Central memory CD8-positive, alpha-beta T cell (primary cell): ENCODE measurements around the gene IBA57.

Experiments used
- ATAC-seq: fragments of 150-1000 bp; cut with Tn5 transposase; replicated peaks from 2 replicates; pipeline ENCODE4 v1.10.0; 2022; ENCODE audit warnings: mild to moderate bottlenecking, moderate FRiP score, moderate number of reproducible peaks; ENCODE audit not compliant: poor library complexity, severe bottlenecking; ENCODE audit errors: extremely low read depth
- DNase-seq, 2 donors: peaks; one replicate each; pipeline ENCODE4 v3.0.0; 2021; ENCODE audit warnings: low spot score in 2 of 2
- H3K27ac Mint-ChIP-seq: one replicate; pipeline ENCODE4 v1.8.0; 2022; ENCODE audit warnings: low read depth, mild to moderate bottlenecking, moderate library complexity, mixed read lengths
- H3K27me3 Mint-ChIP-seq: one replicate; pipeline ENCODE4 v1.8.0; 2022; ENCODE audit warnings: mixed read lengths
- H3K36me3 Mint-ChIP-seq: one replicate; pipeline ENCODE4 v1.8.0; 2022; ENCODE audit warnings: mild to moderate bottlenecking, moderate library complexity, mixed read lengths; ENCODE audit not compliant: insufficient read depth
- H3K4me1 Mint-ChIP-seq: one replicate; pipeline ENCODE4 v1.8.0; 2022; ENCODE audit warnings: mixed read lengths
- H3K4me3 Mint-ChIP-seq: one replicate; pipeline ENCODE4 v1.8.0; 2022; ENCODE audit warnings: mild to moderate bottlenecking, moderate library complexity, mixed read lengths
- H3K9me3 Mint-ChIP-seq: one replicate; pipeline ENCODE4 v1.8.0; 2022; ENCODE audit warnings: mixed read lengths

The IBA57 gene

GRCh38 chr1:228147151-228147693, 18.4 kb upstream of the IBA57 start:
- Mint-ChIP-seq H3K36me3 (peaks cover 32% of the 10 kb centered on the region), H3K4me3 (peak overlapping the region; percentile 23), H3K27me3 (no peaks in the 10 kb centered on the region), H3K27ac (no peak overlapping the region), H3K9me3 (no peaks in the 10 kb centered on the region), H3K4me1 (peaks cover 28% of the 10 kb centered on the region)
- ATAC-seq: no peak
- DNase-seq: no peak

GRCh38 chr1:228147768-228148167, 17.8 kb upstream of the IBA57 start:
- Mint-ChIP-seq H3K4me3 (peak overlapping the region; percentile 23), H3K9me3 (no peaks in the 10 kb centered on the region), H3K27me3 (no peaks in the 10 kb centered on the region), H3K27ac (no peak overlapping the region), H3K36me3 (peaks cover 35% of the 10 kb centered on the region), H3K4me1 (peaks cover 26% of the 10 kb centered on the region)
- no peak for DNase-seq
- ATAC-seq: no peak

GRCh38 chr1:228148196-228148861, 17.3 kb upstream of the IBA57 start:
- H3K9me3 Mint-ChIP-seq: no peaks in the 10 kb centered on the region

DNA sequence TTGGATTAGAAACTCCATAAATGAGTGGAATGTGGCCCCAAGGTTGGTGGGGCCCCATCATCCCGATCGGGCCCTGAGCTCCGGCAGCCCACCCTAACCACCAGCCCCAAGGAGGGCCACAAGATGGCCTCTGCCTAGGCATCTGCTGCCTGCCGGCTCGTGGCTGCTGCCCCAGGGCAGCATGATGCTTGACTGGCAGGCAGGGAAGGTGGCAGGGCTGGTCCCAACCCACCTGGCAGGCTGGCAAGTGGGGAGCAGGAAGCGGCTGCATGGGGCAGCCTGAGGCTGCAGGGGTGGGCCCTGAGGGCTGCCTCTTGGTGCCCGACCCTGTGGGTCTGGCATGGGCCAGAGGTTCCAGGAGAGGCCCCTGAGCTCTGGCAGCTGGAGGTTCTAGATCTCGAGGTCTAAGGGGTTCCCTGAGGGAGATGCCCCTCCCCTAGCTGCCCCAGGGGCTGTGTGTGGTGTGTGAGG, 16.6 kb upstream of the IBA57 start:
- no peak for ATAC-seq
- Mint-ChIP-seq H3K4me3 (no peak overlapping the region), H3K36me3 (peaks cover 30% of the 10 kb centered on the region), H3K4me1 (peaks cover 17% of the 10 kb centered on the region), H3K27ac (no peak overlapping the region), H3K9me3 (no peaks in the 10 kb centered on the region), H3K27me3 (no peaks in the 10 kb centered on the region)
- no peak for DNase-seq

More at GRCh38 chr1:228148196-228148861, 17.3 kb upstream of the IBA57 start:
- no peak overlapping the region for H3K27ac Mint-ChIP-seq
- H3K4me1 Mint-ChIP-seq: peaks cover 23% of the 10 kb centered on the region
- H3K36me3 Mint-ChIP-seq: peaks cover 32% of the 10 kb centered on the region
- DNase-seq: no peak
- H3K27me3 Mint-ChIP-seq: no peaks in the 10 kb centered on the region
- no peak for ATAC-seq
- H3K4me3 Mint-ChIP-seq: no peak overlapping the region

GRCh38 chr1:228149406-228150119, 16.0 kb upstream of the IBA57 start, which contains the start of gene GJC2:
Gene GJC2 (plus strand): TSS chr1:228149930. CDS start chr1:228157759, 7,829 bp downstream.
- H3K4me3 Mint-ChIP-seq: no peak within 1 kb of the TSS
- DNase-seq (no peak), ATAC-seq (no peak)
- peaks cover 11% of the 10 kb centered on the region for H3K4me1 Mint-ChIP-seq
- H3K9me3 Mint-ChIP-seq: no peaks in the 10 kb centered on the region
- no peaks in the 10 kb centered on the region for H3K27me3 Mint-ChIP-seq
- peaks cover 32% of the 10 kb centered on the region for H3K36me3 Mint-ChIP-seq
- H3K27ac Mint-ChIP-seq: peak within 1 kb of the TSS; percentile 22

DNA sequence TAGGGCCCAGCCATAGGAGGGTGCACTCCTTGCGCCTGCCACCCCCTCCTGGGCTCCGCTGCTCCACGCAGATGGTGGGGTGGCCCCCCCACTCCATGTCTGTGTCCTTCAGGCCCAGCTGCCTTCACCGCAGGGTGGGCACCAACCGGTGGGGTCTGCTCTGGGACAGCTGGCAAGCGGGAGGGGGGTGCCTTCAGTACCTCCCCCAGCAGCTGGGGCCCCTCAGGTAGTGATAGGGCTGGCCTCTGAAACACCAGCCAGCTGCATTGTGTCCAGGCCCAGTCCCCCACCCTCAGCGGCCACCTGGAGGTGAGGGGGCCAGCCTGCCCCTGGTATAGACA, 15.5 kb upstream of the IBA57 start:
- Mint-ChIP-seq H3K27me3 (no peaks in the 10 kb centered on the region), H3K4me3 (no peak overlapping the region), H3K9me3 (no peaks in the 10 kb centered on the region), H3K36me3 (peaks cover 29% of the 10 kb centered on the region), H3K4me1 (peaks cover 6% of the 10 kb centered on the region), H3K27ac (peak overlapping the region; percentile 22)
- no peak for ATAC-seq
- no peak for DNase-seq

- no peaks in the 10 kb centered on the region for H3K27me3 Mint-ChIP-seq
Measured at GRCh38 chr1:228150461-228151179, 15.0 kb upstream of the IBA57 start.

GRCh38 chr1:228151180-228151925, 14.3 kb upstream of the IBA57 start:
- Mint-ChIP-seq H3K9me3 (no peaks in the 10 kb centered on the region), H3K4me3 (no peak overlapping the region), H3K27ac (peak overlapping the region; percentile 85), H3K36me3 (peaks cover 29% of the 10 kb centered on the region), H3K27me3 (no peaks in the 10 kb centered on the region), H3K4me1 (peaks cover 6% of the 10 kb centered on the region)
- no peak for DNase-seq
- ATAC-seq: no peak

More at GRCh38 chr1:228150461-228151179, 15.0 kb upstream of the IBA57 start:
- Mint-ChIP-seq H3K4me3 (no peak overlapping the region), H3K36me3 (peaks cover 29% of the 10 kb centered on the region), H3K27ac (peak overlapping the region; percentile 22), H3K9me3 (no peaks in the 10 kb centered on the region), H3K4me1 (peaks cover 6% of the 10 kb centered on the region)
- DNase-seq: no peak
- ATAC-seq: no peak

GRCh38 chr1:228152097-228152917, 13.3 kb upstream of the IBA57 start:
- Mint-ChIP-seq H3K9me3 (no peaks in the 10 kb centered on the region), H3K4me1 (peaks cover 6% of the 10 kb centered on the region), H3K27me3 (no peaks in the 10 kb centered on the region), H3K27ac (peak overlapping the region; percentile 85), H3K4me3 (no peak overlapping the region), H3K36me3 (peaks cover 30% of the 10 kb centered on the region)
- DNase-seq (no peak), ATAC-seq (no peak)

GRCh38 chr1:228152918-228153258, 12.7 kb upstream of the IBA57 start:
- H3K4me1 Mint-ChIP-seq: peaks cover 6% of the 10 kb centered on the region
- H3K36me3 Mint-ChIP-seq: peaks cover 30% of the 10 kb centered on the region
- H3K4me3 Mint-ChIP-seq: no peak overlapping the region
- no peak for DNase-seq
- no peak for ATAC-seq
- no peaks in the 10 kb centered on the region for H3K9me3 Mint-ChIP-seq
- H3K27me3 Mint-ChIP-seq: no peaks in the 10 kb centered on the region
- H3K27ac Mint-ChIP-seq: peak overlapping the region; percentile 85

GRCh38 chr1:228154021-228154669, 11.5 kb upstream of the IBA57 start:
- ATAC-seq: no peak
- peaks cover 23% of the 10 kb centered on the region for H3K36me3 Mint-ChIP-seq
- no peaks in the 10 kb centered on the region for H3K27me3 Mint-ChIP-seq
- H3K4me1 Mint-ChIP-seq: peaks cover 6% of the 10 kb centered on the region
- no peak overlapping the region for H3K4me3 Mint-ChIP-seq
- no peak overlapping the region for H3K27ac Mint-ChIP-seq
- no peak for DNase-seq
- H3K9me3 Mint-ChIP-seq: no peaks in the 10 kb centered on the region
